OCI-M1 (cell line): ENCODE results near the gene PRR30.

Experiments
- DNase-seq: peaks from one replicate; lab custom pipeline; 2025; lab: John Stamatoyannopoulos, UW

PRR30 gene

GRCh38 chr2:27154488-27154887 lies 15.3 kb upstream of the PRR30 start:
- DNase-seq = no peak

GRCh38 chr2:27152796-27153464 lies 13.7 kb upstream of the PRR30 start:
- DNase-seq = no peak

GRCh38 chr2:27152102-27152795 lies 13.0 kb upstream of the PRR30 start:
- DNase-seq = no peak

DNA sequence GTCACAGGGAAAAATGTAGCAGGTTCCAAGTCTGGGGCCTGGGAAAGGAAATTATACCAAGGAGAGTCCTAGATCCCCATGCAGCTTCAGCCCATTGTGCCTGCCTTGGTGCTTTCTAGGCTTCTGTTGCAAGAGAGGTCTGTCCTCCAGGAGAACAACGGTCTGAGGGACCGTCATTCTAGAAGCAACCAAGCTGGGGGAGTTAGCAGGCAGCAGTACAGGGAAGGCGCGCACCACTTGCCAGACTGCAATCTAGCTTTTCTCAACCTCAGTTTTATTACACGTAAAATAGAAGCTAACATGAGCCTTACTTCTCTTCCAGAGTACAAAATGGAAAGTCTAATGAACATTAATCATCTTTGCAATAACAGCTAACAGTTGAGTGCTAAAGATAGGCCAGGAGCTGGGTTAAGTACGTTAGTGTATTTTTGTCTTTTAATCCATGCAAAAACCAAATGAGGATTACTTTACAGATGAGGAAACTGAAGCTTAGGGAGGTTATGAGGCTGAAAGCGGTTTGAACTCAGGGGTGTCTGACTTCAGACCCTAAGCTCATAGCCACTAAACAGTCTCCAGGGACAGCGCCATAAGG lies 11.5 kb upstream of the PRR30 start:
- DNase-seq = no peak

DNA sequence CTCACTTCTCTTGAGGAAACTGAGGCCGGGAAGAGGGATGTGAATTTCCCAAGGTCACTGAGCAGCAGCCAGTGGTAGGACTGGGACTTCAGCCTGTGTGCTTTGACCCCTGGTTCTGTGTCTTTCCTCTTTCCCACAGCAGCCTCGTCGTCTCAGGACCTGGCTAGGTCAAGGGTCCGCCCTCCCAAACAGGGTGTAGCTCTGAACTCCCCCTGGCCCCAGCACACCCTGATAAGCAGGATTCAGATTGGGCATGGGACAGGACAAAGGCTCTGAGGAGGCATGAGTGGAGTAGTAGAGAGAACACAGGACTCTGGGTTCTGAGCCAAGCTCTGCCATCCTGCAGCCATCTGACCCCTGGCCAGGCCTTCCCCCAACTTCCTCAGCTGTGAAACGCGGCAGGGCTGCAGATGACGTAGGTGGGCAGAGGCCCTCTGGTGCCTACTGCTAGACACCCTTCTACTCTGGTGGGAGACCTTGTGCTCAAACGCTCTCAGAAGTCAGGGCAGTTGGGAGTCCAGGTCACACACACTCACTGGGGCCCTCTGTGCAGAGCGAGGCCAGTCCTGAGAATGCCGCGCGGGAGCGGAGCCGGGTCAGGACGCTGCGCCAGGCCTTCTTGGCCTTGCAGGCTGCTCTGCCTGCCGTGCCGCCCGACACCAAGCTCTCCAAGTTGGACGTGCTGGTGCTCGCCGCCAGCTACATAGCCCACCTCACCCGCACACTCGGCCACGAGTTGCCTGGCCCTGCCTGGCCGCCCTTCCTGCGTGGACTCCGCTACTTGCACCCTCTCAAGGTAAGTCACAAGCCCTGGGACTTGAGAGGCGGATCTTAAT lies 10.6 kb upstream of the PRR30 start:
- no peak for DNase-seq

DNA sequence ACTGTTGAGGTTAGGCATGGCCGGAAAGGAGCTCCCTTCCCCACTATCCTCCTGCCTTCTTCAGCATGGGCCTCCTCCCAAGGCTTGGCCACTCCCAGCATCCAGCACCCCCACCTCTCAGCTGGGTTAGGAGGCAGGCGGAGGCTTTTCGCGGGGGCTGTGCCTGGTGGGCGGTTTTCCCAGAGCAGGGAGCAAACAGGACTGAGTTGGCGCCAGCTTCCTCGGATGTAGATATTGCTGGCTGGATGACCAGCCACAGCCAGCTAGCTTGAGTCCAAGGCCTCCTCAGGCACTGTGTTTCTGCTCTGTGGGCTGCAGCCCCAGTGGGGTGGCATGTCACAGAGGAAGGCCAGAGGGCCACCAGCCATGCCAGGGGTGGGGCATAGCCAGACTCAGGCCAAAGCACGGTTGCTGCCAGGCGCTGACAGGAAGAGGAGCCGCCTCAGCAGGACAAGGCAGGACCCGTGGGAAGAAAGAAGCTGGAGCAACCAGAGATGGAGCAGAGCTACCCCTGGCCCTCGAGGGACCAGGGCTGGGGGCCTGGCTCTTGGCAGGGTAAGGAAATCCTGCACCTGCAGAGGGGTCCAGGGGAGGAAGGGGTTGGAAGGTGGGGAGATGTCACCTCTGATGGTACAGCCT lies 9.7 kb upstream of the PRR30 start, which contains the start of gene TCF23:
TCF23 (plus strand) TSS at position 204 of the 639 bp plus-strand sequence; CDS start at position 334, 130 bp downstream.
- DNase-seq = no peak

DNA sequence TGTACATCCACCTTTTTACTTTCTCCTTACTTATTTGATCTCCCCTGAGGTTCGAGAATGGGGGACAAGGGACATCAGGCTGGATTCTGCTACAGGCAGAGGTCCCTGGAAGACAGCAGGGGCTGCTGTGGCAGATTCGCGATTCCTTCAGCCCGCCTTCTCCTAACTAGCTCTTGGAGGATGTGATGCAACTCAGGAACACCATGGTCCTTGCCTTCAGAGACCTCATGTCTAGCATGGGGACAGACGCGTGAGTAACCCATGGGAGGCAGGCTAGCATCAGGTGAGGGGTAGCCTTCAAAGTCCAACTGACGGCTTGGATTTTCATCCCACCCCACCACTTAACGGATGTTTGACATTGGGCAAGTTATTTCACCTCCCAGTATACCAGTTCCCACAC lies 8.7 kb upstream of the PRR30 start:
- DNase-seq = no peak

GRCh38 chr2:27145682-27146081 lies 6.5 kb upstream of the PRR30 start:
- no peak for DNase-seq

DNA sequence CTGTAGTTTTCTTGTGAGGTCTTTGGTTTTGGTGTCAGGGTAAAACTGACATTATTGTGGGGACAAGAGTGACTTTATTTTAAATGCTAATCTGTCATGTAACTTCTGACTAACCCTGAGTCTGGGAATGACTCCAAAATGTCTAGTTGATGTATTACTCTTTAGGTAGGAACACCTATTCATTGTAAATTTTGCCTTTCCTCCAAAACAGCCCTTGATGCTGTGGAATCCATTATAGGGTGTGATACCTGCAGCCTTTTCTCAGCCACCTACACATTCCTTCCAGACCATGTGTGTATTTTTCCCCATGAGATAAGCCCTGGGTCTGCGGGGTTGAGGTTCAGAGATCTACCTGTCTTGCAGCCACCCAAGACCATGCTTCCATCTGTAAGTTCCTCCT lies 4.1 kb upstream of the PRR30 start:
- no peak for DNase-seq

DNA sequence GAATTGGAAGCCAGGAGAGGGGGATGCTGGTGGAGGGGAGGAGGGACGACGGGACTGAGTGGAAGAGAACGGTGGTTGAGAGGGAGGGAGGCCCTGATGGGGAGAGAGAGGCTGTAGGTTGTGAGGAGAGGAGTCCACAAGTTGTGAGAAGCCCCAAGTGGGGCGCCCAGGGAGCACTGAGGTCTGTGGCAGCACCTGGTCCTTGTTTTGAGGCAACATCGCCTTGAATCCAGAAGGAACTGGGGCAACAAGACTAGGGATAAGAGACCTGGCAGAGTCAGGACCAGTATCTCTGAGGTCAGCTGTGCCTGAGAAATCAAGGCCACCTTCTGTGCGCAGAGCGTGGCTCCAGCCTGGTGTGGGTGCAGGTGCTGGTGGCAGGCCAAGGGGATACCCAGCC lies 1.1 kb downstream of the PRR30 start:
- DNase-seq = no peak

DNA sequence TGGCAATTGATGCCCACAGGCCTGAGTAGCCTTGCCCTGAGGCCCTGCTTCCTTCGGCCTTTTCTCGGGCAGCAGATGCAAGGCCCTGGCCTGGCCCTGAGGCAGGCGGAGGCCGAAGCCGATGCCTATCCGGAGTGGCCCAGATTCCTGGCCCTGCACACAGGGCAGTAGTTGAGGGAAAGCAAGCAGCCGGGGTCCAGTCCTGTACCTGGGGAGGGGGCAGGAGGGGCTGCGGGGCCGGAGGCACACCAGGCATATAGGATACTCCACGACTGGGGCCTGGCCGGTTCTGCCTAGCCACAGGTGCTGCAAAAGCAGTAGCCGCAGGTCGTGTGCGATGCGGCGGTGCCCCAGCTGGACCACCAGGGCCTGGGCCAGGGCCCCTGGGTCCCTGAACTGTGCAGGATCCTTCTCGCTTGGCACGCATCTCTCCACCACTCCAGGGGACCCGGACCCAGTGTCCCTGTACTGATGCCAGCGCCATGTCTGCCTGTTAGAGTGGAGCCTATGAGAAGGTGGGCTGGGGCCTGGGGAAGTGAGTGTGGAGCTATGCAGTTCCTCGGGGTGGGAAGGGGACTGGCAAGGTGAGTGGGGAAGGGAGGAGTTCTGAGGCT lies 1.8 kb downstream of the PRR30 start:
- no peak for DNase-seq

GRCh38 chr2:27136751-27137150 lies 2.5 kb downstream of the PRR30 start:
- DNase-seq = no peak

- DNase-seq = no peak
Observed at GRCh38 chr2:27135478-27135955, 3.7 kb downstream of the PRR30 start.

DNA sequence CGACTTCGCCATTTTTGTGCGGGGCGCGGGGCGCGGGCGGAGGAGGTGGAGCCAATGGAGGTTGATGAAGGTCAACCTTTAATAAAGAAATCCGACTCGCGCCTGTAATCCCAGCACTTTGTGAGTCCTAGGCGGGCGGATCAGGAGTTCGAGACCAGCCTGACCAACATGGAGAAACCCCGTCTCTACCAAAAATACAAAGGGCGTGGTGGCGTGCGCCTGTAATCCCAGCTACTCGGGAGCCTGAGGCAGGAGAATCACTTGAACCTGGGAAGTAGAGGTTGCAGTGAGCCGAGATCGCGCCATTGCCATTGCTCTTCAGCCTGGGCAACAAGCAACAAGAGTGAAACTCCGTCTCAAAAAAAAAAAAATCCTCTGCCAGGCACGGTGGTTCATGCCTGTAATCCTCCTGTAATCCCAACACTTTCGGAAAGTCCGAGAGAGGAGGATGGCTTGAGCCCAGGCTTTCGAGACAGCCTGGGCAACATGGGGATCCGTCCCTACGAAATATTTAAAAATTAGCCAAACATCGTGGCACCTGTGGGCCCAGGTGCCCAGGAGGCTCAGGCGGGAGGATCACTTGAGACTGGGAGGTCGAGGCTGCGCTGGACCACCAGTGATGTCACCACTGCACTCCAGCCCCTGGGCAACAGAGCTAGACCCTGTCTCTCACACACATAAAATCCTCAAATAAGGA lies 4.3 kb downstream of the PRR30 start:
- no peak for DNase-seq

GRCh38 chr2:27133905-27134780 lies 5.1 kb downstream of the PRR30 start, which contains the start of gene PREB:
Gene PREB (minus strand): TSS chr2:27134636. CDS start chr2:27134421, 215 bp downstream.
- peak; percentile 98 for DNase-seq

DNA sequence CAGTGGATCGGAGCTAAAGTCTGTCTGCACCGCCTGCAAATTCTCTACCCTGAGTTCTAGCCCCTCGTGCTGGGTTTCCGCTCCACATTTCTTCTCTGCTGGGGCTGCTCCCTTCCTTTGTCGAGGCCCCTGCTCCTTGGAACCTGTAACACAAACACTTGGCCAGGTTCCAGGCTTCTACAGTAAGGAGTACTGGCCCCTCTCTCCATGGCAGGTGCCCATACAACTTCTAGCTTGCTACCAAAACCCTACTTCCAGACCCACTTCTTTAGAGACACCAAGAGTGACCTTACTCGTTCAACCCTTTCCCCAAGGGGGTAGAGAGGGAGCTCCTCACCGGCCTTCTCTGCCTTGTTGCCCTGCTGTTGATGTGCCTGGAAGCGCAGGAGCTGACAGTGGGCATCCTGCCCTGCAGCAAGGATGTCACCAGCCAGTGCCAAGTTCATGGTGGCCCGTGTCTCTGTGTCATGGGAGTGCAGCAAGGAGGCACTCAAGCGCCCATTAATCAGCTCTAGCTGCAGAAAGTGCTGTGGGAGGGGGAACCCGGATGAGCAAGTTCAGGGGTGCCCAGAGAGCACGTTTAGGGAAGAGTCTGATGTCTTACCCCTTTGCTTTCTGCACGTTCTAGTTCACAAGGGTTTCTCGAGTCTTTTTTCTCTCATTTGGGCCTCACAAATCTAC lies 5.9 kb downstream of the PRR30 start:
- no peak for DNase-seq

DNA sequence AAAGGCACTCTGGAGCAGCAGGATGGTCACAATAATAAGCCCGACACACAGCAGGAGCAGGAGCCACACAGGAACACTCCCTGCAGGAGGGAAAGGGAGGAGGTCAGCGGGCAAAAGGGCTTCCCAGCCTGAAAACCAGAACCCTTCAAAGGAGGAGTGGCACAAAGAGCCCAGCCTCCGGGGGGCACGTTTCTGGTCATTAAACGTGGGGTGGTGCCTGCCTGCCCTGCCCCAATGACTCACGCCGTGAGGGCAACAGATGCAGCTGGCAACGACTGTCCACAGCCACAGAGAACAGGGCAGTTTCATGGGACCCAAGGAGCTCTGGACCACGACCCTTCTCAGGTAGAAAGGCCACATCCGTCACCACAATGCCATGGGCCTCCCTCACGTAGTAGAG lies 7.8 kb downstream of the PRR30 start:
- no peak for DNase-seq

- no peak for DNase-seq
Observed at GRCh38 chr2:27130396-27130795, 8.8 kb downstream of the PRR30 start.
